8988T (cell line): Measurements from ENCODE around the gene C12orf43.

Experiments
- DNase-seq: peaks from one replicate; pipeline ENCODE4 v3.0.0; 2011

C12orf43 gene

DNA sequence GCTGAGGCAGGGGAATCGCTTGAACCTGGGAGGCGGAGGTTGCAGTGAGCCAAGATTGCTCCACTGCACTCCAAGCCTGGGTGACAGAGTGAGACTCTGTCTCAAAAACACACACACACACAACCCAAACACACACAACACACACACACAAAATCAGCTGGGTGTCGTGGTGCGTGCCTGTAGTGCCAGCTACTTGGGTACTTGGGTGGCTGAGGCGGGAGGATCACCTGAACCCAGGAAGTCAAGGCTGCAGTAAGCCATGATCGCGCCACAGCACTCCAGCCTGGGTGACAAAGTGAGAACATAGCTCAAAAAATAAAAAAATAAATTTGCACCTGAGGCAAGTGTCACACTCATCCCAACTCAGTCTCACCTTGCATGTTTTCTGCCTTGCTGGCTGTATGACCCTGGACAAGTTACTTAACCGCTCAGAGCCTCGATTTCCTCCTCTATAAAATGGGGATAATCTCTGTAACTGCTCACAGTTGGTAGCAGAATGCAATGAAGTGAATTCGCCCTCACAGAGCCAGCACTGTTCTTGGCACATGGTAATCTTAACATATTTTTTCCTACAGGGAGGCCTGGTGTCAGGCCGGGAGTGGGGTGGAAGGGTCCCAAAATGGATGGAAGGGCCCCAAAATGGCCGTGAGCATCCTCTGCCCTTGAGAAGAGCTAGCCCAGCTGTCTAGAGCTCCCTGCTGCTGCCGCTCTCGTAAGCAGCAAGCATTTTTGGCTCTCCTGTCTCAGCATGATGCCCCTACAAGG is 38.6 kb downstream of the C12orf43 start:
- DNase-seq = no peak

- no peak for DNase-seq
Measured at GRCh38 chr12:120972870-120973543, 43.3 kb downstream of the C12orf43 start.

- peak; percentile 67 for DNase-seq
Measured at GRCh38 chr12:120971299-120972180, 44.7 kb downstream of the C12orf43 start.

DNA sequence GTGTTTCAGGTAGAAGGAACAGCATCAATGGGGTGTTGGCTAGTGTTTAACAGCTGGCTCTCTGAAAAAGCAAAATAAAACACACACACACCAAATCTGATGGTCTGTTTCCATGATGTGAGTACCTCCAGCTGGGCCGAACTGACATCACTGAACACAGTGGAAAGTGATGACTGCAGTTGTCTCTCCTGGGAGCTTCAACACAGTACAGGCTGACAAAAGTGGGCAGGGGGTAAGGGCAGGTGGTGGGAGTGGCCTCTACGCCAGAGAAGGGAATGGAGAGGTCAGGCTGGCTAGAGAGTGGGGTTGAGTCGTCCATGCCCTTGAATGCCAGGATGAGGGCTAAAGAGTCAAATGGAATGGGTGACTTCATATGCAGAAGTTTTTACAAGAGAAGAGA is 46.0 kb downstream of the C12orf43 start:
- DNase-seq = no peak

DNA sequence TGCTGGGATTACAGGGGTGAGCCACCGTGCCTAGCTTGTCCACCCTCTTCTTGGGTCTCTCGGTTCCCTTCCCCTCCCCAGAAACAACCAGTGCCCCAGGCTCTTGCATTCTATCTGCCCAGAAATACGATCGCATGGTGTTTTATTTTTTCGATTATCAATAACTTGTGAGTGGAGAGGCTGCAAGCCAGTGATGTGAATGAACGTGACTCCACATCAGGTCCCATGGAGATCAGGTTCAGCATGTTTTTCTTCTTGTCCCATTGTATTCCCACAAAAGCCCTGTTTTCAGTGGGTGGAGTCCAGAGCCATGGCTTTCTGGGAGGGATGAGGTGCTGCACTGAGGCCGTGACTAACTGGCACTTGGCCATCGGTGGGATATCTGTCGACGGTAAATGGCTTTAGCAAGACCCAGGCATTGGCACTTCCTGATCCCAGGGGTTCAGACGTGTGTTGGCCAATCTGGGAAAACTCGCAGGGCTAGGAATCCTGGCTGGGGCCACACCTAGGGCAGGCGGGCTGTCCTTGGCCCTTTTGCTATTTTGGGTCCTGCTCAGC is 50.7 kb downstream of the C12orf43 start:
- DNase-seq = no peak

DNA sequence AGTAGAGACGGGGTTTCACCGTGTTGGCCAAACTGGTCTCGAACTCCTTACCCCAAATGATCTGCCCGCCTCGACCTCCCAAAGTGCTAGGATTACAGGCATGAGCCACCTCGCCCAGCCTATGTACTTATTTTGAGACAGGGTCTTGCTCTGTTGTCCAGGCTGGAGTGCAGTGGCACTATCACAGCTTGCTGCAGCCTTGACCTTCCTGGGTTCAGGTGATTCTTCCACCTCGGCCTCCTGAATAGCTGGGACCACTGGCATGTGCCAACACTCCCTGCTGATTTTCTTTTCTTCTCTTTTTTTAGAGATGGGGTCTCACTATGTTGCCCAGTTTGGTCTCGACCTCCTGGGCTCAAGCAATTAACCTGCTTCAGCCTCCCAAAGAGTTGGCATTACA is 52.0 kb downstream of the C12orf43 start:
- DNase-seq = no peak

GRCh38 chr12:120962532-120963020 is 53.7 kb downstream of the C12orf43 start:
- no peak for DNase-seq

- DNase-seq = no peak
Measured at GRCh38 chr12:120961604-120962531, 54.4 kb downstream of the C12orf43 start.

DNA sequence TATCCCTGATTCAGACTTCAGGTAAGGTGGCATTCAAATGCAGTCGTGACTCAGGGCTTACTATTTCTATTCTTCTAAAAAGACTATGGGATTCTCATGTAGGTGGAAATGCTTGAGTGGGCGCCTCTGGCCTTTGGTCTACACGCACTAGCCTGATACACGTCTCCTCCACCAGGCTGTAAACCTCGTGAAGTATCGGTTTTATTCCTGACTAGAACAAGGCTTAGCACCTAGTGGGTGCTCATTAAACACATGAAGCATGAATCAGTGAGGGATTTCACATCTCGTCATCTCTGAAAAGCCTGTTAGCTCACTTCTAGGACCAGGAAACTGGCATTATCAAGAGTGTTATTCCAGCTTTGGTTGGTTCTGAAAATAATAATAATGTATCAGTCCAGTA is 55.6 kb downstream of the C12orf43 start:
- DNase-seq = no peak

GRCh38 chr12:120959111-120959878 is 57.0 kb downstream of the C12orf43 start:
- DNase-seq = no peak

GRCh38 chr12:120956579-120957300 is 59.5 kb downstream of the C12orf43 start:
- DNase-seq = no peak

DNA sequence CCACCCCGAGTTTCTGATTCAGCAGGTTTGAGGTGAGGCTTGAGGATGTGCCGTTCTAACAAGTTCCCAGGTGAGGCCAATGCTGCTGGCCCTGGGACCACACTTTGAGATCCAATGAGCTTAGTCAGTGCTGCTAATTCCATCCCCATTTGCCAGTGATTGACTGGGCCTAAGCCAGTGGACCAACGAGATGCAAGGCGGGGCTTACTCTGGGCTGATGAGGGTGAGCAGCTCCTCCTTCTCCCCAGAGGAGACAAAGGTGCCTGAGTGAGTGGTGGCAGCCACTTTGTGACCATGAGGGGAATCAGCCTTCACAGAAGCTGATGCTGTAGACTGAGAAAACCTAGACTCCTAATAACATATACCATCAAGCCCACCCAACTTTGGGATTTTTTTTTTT is 61.1 kb downstream of the C12orf43 start:
- DNase-seq = no peak

- no peak for DNase-seq
Measured at GRCh38 chr12:120950807-120951206, 65.5 kb downstream of the C12orf43 start.
